IPS-NIHi7 (cell line): Measurements from ENCODE around the gene ULK4.
"Not testable (repeated sequence)": the region's sequence is repeated elsewhere in the genome, so short reads cannot be mapped to it uniquely, and the experiment has no call there.

ENCODE experiments used
- DNase-seq: peaks from one replicate; pipeline ENCODE4 v3.0.0; 2012; ENCODE audit warnings: mixed read lengths; ENCODE audit errors: extremely low spot score

Gene ULK4

DNA sequence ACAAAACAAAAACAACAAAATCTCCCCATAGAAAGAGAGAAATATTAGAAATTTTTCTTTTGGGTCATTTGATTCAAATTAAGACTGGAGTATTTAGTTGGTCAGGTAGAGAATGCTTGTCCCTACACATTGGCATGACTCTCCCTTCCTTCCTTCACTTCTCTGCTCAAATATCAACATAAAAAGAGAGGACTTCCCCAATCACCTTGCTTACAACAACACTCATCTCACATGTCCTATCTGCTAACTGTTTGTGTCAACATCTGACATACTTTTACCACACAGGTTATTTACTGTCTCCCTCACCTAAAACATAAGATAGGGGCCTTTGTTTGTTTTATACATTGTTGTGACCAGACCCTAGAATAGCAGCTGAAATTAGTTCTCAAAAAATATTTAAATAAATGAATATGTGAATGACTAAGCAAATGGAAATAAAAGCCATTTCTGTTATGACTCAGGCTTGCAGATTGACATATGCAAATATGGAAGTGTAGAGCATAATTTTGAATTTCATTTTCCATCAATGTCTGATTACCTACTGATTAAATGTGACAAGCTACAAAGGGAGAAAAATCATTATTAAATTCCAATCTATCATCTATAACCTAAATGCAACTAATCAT lies 457.8 kb downstream of the ULK4 start:
- no peak for DNase-seq

DNA sequence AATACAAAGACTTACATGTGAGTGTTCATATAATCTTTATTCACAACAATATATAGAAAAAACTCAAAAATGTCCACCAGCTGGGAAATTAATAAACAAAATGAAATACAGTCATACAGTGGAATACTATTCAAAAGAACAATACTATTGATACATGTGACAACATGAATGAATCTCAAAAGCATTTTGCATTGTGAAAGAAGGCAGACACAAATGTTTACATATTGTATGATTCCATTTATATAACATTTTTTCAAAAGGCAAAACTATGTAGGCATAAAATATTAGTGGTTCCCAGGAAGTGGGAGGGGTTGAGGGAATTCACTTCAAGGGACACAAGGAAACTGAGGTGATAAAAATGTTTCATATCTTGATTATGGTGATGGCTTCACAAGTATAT lies 459.4 kb downstream of the ULK4 start:
- no peak for DNase-seq

DNA sequence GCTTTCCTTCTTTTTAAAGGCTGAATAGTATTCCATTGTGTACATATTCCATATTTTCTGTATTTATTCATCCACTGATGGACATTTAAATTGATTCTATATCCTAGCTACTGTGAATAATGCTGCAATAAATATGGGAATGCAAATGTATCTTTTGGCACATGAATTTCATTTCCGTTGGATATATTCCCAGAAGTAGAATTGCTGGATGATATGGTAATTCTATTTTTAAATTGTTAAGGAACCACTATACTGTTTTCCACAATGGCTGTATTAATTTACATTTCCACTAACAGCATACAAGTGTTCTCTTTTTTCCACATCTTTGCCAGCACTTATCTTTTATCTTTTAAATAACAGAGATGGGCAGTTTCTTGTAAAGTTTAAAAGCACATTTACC lies 459.9 kb downstream of the ULK4 start:
- DNase-seq: no peak

DNA sequence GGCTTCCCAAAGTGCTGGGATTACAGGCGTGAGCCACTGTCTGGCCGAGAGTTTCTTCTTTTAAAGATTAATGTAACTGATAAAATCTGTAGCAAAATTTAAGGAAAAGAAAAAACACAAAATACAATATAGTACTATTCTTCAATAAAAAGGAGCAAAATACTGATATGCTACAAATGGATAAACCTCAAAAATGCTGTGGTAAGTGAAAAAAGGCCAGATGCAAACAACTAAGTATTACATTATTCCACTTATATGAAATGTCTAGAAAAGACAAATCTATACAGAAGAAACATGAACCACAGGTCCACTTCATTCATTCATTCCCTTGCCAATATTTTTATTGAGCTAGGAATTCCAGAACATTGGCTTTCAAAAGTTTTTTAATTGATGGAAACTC lies 463.1 kb downstream of the ULK4 start:
- no peak for DNase-seq

DNA sequence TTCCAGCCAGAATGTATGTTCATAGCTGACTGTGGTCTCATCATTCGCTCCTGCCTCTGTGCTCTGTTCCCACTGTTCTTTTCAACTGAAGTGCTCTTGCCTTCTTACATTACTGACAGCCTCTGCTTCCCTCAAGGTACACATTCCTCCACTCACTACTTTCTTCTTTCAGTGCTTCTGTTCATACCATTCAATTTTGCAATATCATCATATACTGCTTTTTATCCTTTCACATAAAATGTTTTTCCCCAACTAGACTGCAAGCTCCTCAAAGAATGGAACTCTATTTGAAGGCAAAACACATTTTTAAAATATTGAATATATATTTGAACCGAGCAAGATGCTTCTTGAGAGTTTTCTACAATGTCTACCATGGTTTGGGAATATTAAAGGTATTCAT lies 471.5 kb downstream of the ULK4 start:
- no peak for DNase-seq

DNA sequence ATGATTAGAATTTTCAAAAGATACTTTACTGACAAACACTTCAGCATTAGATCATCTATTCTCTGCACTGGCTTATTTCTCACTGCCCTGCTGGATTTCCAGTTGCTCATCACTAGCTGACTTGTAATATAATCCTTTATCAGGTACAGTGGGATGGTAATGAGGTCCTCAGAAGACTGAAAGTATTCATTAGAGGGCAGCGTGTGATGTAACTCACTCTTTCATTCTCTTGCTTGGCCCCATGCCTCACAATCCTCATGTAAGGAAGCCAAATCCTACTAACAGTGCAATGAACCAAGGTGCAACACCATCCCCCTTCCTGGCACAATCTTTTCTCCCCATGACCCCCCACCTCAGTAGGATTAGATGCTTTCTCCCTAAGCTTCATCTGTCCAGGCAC lies 472.7 kb downstream of the ULK4 start:
- DNase-seq: no peak

DNA sequence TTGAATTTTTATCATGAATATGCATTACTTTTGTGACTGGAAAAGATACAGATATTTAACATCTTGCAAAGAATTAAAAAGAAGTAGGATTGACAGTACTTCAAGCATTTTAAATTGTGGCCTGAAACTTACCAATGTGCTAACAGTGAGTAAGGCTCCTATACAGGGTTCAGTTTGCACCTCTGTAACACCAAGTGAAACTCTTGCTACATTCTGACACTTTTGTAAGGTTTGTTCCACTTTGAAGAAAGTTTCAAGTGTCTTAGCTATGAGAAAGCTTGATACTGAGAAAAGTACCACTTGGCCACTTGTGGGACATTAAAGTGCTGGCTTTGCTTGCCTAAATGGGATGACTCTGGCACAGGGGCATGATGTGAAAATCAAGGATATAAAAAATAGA lies 473.4 kb downstream of the ULK4 start:
- no peak for DNase-seq

DNA sequence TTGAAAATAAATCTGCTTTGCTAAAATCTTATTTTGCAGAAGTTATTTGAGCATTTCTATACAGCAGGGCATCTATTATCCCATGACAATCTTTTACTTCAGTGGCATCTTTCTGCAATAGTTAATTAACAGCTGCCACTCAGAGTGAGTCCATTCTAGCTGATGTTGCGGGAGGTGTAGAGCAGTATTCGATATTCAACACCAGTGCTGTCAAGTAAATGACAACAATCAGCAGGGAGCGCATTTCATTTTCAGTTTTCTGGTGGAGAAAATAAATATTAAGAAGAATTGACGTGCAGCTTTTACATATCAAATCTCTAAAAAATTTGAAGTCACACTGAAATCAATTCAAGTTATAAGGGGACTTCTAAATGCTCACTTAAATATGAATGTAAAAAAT lies 476.4 kb downstream of the ULK4 start:
- DNase-seq: no peak

DNA sequence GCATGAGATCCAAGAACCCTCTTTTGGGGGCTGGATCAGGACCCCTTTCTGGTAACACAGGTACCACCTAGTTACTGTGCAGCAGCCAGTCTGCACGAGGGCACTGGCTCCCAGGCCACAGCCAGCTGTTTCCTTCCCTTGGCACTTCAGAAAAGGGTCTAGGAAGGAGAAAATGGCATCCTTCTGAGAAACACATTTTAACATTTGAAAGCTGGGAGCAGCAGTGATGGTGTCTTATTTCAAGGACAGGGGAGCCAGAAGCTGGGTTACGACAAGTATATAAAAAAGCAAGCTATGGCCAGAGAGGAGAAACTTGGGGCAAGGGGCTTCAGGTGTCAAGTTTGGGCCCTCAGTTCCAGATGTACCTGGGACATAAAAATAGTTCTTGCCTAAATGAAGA lies 479.8 kb downstream of the ULK4 start:
- DNase-seq: peak; percentile 21

DNA sequence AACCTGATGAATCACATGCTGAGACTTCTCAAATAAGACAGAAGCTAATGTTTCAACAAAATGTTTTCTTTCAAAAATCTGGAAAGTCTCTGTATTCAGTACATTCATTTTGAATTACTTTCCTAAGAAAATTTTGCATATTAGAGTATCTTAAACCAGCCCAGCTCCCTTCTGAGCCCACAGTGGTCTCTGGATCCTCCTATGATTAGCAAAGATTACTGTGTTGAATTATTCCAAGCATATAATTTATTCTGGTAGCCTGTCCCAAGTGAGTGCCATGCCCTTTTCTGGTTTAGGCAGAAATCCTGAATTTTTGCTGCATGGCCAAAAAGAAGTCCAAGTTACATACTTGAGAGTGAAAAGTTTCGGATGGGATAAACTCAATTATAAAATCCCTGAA lies 483.6 kb downstream of the ULK4 start:
- no peak for DNase-seq

DNA sequence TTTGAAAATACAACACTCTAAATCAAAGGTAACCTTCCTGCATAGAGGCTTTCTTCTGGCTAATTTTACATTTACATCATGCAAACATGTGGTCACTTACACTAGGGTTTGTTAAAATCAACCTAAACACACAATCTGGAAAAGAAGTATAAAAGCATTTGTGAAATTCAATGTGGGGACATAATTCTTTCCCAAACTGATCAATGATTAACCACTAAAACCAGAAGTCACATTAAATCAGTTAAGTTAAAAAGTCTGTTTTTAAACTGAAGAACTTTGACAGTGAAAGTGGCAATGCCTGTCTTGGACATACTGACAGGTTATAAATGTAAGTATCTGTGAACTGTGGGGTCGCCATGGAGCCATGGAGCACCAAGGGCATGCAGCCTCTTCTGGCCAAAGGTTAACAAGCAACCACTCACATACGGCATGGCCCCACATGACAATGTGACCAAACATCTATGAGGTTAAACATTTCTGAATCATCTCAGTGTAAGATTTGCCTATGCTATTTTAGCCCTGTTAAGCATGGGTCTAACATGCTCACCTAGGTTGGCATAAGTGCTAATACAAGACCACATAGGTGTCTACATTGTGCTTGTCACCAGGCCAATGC lies 484.4 kb downstream of the ULK4 start:
- DNase-seq: no peak

DNA sequence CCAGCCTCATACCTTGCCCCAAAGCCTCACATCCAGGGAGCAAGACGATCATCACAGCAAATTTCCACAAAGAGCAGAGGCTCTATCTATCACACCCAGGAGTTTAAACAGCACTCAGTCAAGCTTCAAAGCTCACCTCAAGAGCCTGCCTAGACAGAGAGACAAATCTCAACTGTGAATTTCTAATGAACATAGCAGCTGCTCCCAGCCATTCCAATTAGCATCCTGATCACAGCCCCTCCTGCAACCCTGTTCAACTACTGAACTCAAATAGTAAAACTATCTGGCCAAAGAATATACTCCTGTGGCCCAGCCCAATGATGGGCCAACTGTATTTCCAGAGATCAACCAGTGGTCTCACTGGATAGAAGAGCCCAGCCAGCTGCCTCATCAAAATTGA lies 492.8 kb downstream of the ULK4 start:
- DNase-seq: no peak

DNA sequence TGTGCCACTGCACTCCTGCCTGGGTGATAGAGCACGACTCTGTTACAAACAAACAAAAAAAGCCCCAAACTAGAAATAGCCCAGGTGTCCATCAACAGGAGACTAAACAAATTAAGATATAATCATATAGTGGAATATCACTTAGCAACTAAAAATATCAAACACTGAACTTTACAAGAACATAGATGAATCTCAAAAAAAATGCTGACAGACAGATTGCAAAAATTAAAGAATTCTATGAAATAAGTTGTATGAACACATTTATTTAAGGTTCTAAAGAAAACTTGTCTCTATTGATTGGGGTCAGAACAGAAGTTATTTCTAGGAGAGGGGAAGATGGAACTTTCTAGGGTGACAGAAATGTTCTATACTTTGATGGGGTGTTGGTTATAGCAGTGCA lies 494.4 kb downstream of the ULK4 start:
- DNase-seq: no peak

DNA sequence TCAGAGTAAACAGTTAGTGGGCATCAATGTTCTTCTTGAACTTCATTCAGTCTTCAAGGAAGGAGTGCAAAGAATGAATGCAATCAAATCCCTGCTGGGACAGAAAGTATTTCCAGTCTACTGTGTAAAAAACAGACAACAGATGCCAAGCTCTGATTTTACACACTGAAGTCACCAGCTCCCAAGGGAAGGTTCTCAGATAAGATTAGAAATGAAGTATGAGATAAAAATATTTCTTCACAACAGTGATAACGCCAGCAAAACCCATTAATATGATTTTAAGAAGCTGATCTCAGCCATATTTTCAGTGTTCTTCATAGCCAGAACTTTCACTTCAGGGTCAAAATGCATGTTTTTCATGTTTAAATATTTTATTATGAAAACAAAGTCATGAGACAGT lies 497.0 kb downstream of the ULK4 start:
- DNase-seq: no peak

DNA sequence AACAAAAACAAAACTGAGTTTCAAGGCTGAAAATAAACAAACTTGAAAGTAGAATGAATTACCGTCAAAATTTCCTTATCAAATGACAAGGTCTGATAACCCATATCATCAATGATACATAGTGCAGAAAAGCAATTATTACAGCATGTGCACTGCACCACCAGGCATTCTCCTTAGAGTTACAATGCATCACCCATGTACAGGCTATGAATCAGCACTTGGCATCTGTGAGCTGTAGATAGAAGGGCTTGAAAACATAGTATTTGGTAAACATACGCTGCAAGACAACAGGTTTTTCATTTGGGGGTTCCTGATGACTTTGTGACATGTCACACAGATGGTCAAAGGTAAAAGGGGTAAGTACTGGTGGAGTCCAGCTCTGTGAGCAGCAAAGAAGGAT lies 497.5 kb downstream of the ULK4 start:
- no peak for DNase-seq

DNA sequence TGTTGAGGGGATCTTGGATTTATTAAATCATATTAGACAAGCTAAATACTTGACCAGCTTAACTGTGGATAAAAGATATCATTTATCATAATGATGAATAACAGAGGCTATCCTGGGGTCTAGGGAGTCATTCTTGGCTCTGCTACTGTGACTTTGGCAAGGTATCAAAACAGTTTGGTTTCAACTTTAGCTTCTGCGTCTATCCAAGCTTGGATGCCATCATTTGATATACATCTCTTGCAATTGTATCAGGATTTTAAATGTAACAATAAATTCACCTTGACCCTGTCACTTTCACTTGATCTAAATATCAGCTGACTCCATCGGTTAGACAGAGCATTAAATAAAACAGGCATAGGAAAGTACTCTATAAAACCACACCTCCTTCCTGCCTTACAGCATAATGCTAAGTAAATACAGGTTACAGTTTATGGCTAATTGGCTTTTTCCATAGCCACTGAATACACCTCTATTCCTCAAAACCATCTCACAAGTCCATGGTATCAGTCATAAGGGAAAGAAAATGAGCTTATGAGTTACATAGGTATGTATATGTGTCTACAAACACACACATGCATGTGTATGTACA lies 499.7 kb downstream of the ULK4 start:
- no peak for DNase-seq

DNA sequence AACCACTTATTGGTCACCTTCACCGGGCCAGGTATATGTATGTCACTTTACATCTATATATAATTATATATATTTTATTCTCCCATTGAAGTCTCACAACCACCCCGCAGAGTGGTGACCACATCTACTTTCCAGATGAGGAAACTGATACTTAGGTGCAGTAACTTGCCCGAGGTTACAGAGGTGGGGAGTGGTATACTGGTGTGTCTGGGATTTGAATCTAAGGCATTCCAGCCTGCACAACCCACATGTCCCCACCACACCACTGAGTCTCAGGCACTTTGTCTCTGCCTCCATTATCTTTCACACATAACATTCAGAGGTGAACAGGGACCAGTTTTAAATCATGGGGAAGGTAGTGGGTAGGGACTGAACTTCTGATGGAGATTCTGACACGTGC lies 501.2 kb downstream of the ULK4 start:
- no peak for DNase-seq

DNA sequence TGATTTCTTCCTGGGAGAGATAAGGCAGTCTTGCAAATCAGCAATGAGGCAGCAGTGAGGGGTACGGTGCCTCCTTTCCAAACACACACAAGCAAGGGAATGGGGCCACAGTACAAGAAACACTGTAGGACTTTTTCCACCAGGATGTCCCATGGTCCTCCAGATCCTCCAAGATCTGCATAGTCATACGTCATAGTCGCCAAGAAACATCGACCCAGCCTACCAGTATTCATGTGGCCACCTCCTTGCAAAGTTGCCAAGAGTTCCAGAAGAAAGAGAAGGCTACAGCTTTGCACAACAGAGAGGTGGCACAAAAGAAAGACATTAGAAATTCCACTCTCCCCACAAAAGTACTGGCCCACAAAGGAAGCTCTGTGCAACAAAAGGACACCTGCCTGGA lies 504.7 kb downstream of the ULK4 start:
- no peak for DNase-seq

DNA sequence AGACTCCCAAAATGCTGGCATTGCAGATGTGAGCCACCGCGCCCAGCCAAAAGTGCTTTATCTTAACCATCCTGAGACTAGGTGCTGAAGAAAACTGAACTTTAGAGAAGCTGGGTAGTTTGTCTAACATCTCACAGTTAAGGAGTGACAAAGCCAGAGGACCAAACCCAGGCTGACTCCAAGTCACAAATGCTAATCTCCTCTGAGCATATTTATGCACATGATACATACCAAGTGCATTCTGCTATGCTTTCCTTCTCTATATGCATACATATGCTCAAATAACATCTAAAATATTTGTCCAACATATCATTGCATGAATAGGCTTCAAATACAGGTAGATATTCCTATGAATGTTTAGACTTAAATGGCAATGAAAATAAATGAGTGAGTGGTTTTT lies 505.7 kb downstream of the ULK4 start:
- DNase-seq: no peak

DNA sequence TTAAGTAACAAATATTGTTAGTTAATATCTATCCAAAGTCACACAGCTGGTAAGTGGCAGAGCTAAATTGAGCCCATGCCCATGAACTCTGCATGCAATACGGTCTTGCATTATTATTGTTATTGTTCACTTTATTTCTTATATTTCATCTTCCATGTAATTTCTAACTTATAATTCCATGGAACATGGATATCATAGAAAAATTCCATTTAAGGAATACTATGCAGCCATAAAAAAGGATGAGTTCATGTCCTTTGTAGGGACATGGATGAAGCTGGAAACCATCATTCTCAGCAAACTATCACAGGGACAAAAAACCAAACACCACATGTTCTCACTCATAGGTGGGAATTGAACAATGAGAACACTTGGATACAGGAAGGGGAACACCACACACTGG lies 508.3 kb downstream of the ULK4 start:
- DNase-seq: not testable (repeated sequence)

DNA sequence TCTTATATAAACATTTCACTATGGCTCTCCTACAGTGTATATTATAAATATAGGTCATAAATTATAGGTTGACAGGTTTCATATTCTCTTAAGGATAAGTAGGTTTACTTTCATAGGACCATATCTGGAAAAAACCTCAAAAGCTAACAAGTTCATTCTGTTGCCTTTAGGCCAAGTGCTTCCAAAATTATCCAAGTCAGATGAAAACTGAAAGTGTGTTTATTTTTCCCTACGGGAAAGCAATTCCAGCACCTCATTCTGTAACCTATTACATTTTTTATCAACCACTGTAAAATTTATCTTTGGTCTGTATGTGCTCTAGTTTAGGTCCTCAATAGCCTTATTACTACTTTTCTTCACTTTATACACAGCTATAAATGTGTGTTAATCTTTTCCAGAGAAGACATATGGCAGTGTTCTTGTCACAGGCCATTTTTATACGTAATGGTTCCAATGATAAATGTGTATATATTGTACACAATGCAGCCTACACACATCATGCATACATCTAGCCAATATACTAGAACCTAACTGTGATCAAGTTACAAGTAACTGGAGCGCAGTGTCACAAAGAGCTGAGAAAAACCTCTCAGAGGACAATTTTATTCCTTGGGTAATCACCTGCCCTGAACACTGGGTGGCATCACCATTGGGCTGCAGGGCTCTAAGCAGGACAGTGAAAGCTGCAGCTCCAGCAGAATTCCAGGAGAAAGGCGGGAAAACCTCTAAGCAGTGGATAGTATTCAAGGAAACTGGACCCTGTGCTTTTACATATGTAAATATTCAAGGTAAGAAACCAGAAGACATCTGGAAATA lies 511.3 kb downstream of the ULK4 start:
- DNase-seq: peak; percentile 49

DNA sequence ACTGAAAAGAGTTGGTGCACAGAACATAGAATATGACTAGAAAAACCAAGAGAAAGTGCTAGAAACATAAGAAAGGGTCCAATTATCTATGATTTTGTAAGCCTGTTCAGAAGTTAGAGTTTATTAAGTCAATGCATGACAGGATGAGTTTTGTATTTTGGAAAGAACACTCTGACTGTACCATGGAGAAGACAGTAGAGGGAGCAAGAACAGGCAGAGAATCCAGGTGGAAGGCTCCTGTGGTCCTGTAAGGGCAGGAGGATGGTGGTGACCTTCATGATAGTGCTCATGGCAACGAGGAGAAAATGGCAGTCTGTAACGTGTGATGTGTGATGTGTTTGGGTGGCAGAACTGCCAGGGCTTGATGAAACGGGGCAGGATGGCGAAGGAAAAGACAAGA lies 513.5 kb downstream of the ULK4 start:
- DNase-seq: no peak

DNA sequence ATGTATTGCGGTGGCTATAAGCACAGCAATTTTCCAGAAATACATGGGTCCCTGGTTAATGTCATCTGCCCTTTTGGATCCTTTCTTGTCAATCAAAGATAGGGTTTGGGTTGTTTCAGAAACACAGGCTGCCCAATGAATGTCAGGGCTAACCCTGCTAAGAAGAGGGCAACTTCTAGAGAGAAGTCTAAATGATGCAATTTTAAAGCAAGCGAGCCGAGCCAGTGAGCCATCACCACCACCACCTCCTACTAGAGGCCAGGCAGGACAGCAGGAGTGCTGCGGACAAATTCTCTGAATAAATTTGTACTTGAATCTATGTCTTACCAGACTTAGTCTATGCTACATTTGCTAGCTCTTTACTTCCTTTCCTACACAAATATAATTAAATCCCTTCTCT lies 514.2 kb downstream of the ULK4 start:
- DNase-seq: no peak
